NT2/D1 (cell line): ENCODE results near the gene MPRIP.

Source experiments
- YY1 ChIP-seq: IDR thresholded peaks from 2 replicates; pipeline ENCODE4 v1.6.1; 2011; ENCODE audit not compliant: insufficient read length, insufficient read depth
- ZNF274 ChIP-seq: IDR thresholded peaks from 2 replicates; pipeline ENCODE4 v1.6.1; 2011; ENCODE audit warnings: mild to moderate bottlenecking, low read depth, low read length

DNA sequence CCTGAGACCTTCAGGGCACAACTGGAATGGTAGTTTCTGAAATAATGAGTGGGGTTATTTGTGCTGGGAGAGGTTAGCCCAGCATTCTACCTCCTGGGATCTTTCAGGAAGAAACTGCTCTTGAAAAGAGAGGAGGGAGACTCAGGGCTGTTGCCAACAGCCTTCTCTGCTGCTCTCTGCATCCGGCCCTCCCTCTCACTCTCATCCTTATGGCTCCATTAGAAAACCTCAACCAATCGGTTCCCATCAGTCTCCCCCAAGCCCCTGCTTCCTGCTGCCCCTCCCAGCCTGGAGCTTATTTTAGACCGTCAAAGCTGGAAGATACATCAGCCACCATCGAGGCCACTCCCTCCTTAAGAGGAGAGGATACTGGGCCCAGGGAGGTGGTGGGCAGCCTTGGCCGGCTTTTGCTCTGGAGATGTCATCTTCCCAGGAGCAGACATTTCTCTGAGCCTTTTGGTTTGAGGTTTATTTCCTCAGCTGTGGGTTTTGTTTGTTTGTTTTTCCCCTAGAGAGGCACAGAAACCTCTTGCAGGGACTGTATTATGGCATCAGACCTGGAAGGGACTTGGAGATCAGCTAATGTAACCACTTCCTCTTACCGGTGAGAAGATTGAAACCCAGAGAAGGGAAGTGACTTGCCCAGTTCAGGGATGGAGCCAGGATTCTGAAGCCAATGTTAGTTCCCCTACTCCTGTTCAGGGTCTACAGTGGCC lies 2.7 kb downstream of the MPRIP start:
- TF ChIP-seq ZNF274 (no peak), YY1 (no peak)
